ENCODE data around the gene GDPGP1.

GRCh38 chr15:90286678-90287077, 52.7 kb downstream of the GDPGP1 start:
- no peak for TF ChIP-seq POLR2A (IDR thresholded peaks at IDR 0.05)
- TF ChIP-seq CTCF (IDR thresholded peaks at IDR 0.05 in 4 of 5, conservative IDR thresholded peaks at IDR 0.05 in 1 of 5): peak in 1 of 5 experiments; percentile 44
